K562 (cell line): Measurements from ENCODE around the gene HEMGN. TPM values are rescaled to one million over a fixed set of nuclear protein-coding genes. Genes with fewer than 3 reads are reported as not detected.
A peak's percentile ranks its signal among the peaks of the same experiment; 100 is the strongest.

ENCODE experiments used
- BDP1 ChIP-seq: IDR thresholded peaks from 3 replicates; pipeline ENCODE4 v1.6.1; 2011; ENCODE audit not compliant: insufficient read length, insufficient read depth
- BMI1 ChIP-seq: fragments of 150-350 bp; IDR thresholded peaks from 2 replicates; pipeline ENCODE4 v1.6.1; 2014; ENCODE audit warnings: low read length
- CHD2 ChIP-seq: IDR thresholded peaks from 2 replicates; pipeline ENCODE4 v1.6.1; 2011; ENCODE audit warnings: low read depth, low read length
- ILK ChIP-seq: fragments of 450-650 bp; IDR thresholded peaks from 2 replicates; pipeline ENCODE4 v1.6.1; 2016; ENCODE audit warnings: missing genetic modification characterization, low read depth, mild to moderate bottlenecking, missing compliant biosample characterization, moderate library complexity, borderline replicate concordance
- LCOR ChIP-seq: sonication (generic); formaldehyde crosslinking; IDR thresholded peaks from 2 replicates; pipeline ENCODE4 v1.8.0; 2022; ENCODE audit warnings: mild to moderate bottlenecking, missing genetic modification reagents
- MBD2 ChIP-seq: sonication (generic); IDR thresholded peaks from 2 replicates; pipeline ENCODE4 v1.6.1; 2016; ENCODE audit warnings: low read depth, borderline replicate concordance
- MYC ChIP-seq, 2 experiments: fragments of 250-450 bp in 1 of 2; sonication (Bioruptor Pico) in 1 of 2; IDR thresholded peaks; 2 replicates each; pipeline versions ENCODE4 v1.5.1 to v1.6.1; 2012 to 2021; ENCODE audit warnings: low read depth in 2 of 2, borderline replicate concordance in 1 of 2, improper control_type of control experiment in 1 of 2, low read length in 1 of 2, mild to moderate bottlenecking in 1 of 2, moderate library complexity in 1 of 2
- NBN ChIP-seq: fragments of 450-650 bp; IDR thresholded peaks from 2 replicates; pipeline ENCODE4 v1.6.1; 2016; ENCODE audit warnings: low read depth, mild to moderate bottlenecking
- ZBTB40 ChIP-seq, 2 experiments: fragments of 450-650 bp in 1 of 2; sonication (generic) in 1 of 2; formaldehyde crosslinking in 1 of 2; IDR thresholded peaks; 2 replicates each; pipeline versions ENCODE4 v1.7.1 to v1.9.0; 2016 to 2022; ENCODE audit warnings: inconsistent platforms in 1 of 2, mild to moderate bottlenecking in 1 of 2, missing genetic modification reagents in 1 of 2
- ZNF778 ChIP-seq: fragments of 450-650 bp; formaldehyde crosslinking; IDR thresholded peaks from 2 replicates; pipeline ENCODE4 v1.4.0; 2020; ENCODE audit warnings: mild to moderate bottlenecking, moderate library complexity
- polyA plus RNA-seq, 8 experiments: library from polyadenylated mRNA; depleted of rRNA in 4 of 8; stranded (reverse) in 5 of 8; unstranded in 3 of 8; fragments of >200 nt; fragmentation: Nextera tagmentation in 2 of 8; fragmentation: Illumina TruSeq in 1 of 8; extraction: Ambion mirVana in 2 of 8; extraction: Trizol in 1 of 8; gene quantifications; 2 replicates each; pipeline versions ENCODE4 v1.2.1 to v1.2.3, GENCODE V29; 2011 to 2014; ENCODE audit warnings: inconsistent platforms in 1 of 8, missing spikeins in 1 of 8
- total RNA-seq, 7 experiments: library from RNA; depleted of rRNA in 6 of 7; stranded (reverse); fragments of >200 nt in 6 of 7; fragmentation: Illumina TruSeq in 2 of 7; extraction: Trizol in 2 of 7; gene quantifications; 2 replicates each; pipeline versions ENCODE4 v1.2.1 to v1.2.3, GENCODE V29; 2011 to 2021; ENCODE audit warnings: low replicate concordance in 1 of 7
- TF ChIP-seq, protein P1 (sequence below): fragments of 250-450 bp; sonication (Bioruptor Pico); IDR thresholded peaks from 2 replicates; pipeline ENCODE4 v1.4.0; 2020; ENCODE audit warnings: mild to moderate bottlenecking, moderate library complexity
- TF ChIP-seq, protein P2 (sequence below), 2 experiments: fragments of 450-650 bp; IDR thresholded peaks; 2 replicates each; pipeline ENCODE4 v1.6.1; 2016

Gene HEMGN
- total and polyA plus RNA-seq, 9 of the 15 experiments (the other 6 are each of a cell fraction or from before 2014, with no cell fraction given) = 56.3 to 258 (median 137) TPM

- TF ChIP-seq MBD2 (no peak), MYC (IDR thresholded peaks at IDR 0.05; ENCODE audit: low read depth, low read length) (peak; percentile 87), MYC (CRISPR knock-in tag; IDR thresholded peaks at IDR 0.05; ENCODE audit: borderline replicate concordance, low read depth) (peak; percentile 94), ZBTB40 (IDR thresholded peaks at IDR 0.05) (peak; percentile 30; the same call in 1 of the 2 replicates), ZBTB40 (CRISPR knock-in tag; IDR thresholded peaks at IDR 0.05) (no peak), NBN (no peak), BDP1 (no peak), ZNF778 (CRISPR knock-in tag) (no peak), BMI1 (no peak), ILK (tag) (no peak), LCOR (CRISPR knock-in tag) (peak; percentile 58; the same call in 1 of the 2 replicates), CHD2 (no peak)
- TF ChIP-seq, protein P1, sequence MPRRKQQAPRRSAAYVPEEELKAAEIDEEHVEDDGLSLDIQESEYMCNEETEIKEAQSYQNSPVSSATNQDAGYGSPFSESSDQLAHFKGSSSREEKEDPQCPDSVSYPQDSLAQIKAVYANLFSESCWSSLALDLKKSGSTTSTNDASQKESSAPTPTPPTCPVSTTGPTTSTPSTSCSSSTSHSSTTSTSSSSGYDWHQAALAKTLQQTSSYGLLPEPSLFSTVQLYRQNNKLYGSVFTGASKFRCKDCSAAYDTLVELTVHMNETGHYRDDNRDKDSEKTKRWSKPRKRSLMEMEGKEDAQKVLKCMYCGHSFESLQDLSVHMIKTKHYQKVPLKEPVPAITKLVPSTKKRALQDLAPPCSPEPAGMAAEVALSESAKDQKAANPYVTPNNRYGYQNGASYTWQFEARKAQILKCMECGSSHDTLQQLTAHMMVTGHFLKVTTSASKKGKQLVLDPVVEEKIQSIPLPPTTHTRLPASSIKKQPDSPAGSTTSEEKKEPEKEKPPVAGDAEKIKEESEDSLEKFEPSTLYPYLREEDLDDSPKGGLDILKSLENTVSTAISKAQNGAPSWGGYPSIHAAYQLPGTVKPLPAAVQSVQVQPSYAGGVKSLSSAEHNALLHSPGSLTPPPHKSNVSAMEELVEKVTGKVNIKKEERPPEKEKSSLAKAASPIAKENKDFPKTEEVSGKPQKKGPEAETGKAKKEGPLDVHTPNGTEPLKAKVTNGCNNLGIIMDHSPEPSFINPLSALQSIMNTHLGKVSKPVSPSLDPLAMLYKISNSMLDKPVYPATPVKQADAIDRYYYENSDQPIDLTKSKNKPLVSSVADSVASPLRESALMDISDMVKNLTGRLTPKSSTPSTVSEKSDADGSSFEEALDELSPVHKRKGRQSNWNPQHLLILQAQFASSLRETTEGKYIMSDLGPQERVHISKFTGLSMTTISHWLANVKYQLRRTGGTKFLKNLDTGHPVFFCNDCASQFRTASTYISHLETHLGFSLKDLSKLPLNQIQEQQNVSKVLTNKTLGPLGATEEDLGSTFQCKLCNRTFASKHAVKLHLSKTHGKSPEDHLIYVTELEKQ (CRISPR knock-in tag) = peak; percentile 62; the same call in 1 of the 2 replicates
- TF ChIP-seq, protein P2, sequence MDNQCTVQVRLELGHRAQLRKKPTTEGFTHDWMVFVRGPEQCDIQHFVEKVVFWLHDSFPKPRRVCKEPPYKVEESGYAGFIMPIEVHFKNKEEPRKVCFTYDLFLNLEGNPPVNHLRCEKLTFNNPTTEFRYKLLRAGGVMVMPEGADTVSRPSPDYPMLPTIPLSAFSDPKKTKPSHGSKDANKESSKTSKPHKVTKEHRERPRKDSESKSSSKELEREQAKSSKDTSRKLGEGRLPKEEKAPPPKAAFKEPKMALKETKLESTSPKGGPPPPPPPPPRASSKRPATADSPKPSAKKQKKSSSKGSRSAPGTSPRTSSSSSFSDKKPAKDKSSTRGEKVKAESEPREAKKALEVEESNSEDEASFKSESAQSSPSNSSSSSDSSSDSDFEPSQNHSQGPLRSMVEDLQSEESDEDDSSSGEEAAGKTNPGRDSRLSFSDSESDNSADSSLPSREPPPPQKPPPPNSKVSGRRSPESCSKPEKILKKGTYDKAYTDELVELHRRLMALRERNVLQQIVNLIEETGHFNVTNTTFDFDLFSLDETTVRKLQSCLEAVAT (IDR thresholded peaks at IDR 0.05) = peak in 1 of 2 experiments; percentile 52; a peak in 3 of 4 replicates
These were observed 47.3 kb upstream of the HEMGN start (continued) for GRCh38 chr9:97985058-97985861.
